Measurements from ENCODE around the gene CACNA2D3.
A peak's percentile ranks its signal among the peaks of the same experiment; 100 is the strongest.
"Not testable (repeated sequence)": the region's sequence is repeated elsewhere in the genome, so short reads cannot be mapped to it uniquely, and the experiment has no call there.

CACNA2D3 gene

GRCh38 chr3:54955496-54955895, 833.1 kb downstream of the CACNA2D3 start:
- no peak for DNase-seq

- no peak for DNase-seq
These were observed 833.6 kb downstream of the CACNA2D3 start for GRCh38 chr3:54955941-54956340.

- DNase-seq: no peak
These were observed 835.4 kb downstream of the CACNA2D3 start for GRCh38 chr3:54957711-54958110.

- DNase-seq: no peak
These were observed 837.7 kb downstream of the CACNA2D3 start for GRCh38 chr3:54960082-54960481.

DNA sequence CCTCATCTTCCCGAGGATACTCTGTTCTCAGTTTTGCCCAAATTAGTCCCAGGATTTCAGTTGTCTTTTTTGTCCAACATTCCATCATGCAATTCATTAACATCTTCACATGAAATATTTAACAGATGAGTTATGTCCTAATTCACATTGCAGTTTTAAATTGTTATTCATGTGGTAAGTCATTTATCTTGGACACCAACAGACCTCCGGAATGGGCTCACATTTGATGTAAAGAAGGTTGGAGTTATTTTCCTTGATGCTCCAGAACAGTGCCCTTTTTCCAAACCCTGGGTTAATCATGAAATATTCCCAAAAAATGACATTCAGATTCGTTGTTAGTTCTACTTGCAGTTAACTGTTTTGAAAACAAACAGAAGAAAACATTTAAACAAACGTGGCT, 838.3 kb downstream of the CACNA2D3 start:
- DNase-seq: no peak

DNA sequence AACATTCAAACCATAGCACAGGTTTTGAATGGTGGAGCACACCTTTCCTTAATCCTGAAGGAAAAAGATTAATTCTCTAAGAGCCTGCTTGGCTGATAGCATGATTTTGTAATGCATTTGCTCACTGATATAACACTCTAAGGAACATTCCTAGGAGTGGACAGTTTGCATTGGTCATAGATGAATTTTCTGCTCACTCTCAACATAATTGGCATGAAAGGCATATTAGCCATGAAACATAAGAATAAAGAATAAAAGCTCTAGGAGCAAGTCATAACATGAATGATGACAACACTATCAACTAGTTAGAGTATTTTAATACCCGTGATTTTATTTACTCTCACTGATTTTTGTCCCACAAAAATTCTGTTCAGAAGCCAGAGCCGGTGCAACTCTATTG, 839.8 kb downstream of the CACNA2D3 start:
- DNase-seq: no peak

- DNase-seq: no peak
These were observed 841.3 kb downstream of the CACNA2D3 start for GRCh38 chr3:54963641-54964040.

DNA sequence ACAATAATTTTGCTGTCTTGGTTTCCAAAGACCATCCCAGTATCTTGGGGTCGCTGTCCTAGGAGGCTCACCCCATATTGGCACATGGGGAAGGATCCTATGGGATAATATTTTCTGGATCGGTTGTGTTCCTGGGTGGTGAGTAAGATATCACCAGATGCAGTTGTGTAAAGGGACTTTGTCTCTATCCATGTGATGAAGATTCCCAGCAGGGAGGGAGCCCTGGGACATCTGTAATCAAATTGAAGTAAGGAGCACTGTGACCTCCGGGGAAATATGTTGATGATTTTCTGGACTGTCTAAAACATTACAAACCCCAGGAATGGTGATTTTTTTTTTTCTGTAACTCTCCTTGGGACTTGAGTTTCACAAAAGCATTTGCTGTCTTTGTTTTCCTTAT, 841.7 kb downstream of the CACNA2D3 start:
- DNase-seq: no peak

- DNase-seq: no peak
These were observed 843.4 kb downstream of the CACNA2D3 start for GRCh38 chr3:54965746-54966145.

DNA sequence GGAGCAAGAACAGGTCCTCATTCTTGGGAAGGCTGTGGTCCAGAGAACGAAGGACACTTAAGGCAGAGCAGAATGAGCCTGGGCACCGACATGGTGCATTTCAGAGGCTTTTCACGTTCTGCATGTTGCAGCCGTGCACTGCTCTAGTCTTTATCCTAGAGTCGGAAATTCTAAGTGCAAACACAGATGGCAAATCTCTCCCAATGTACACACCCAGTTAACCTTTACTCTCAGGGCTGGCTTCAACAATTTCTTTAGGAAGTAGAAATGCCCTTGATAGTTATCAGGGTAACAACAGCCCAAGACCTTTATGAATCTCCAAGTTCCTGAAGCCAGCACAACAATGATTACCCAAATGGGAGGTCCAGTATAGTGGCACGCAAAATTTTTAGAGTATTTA, 844.6 kb downstream of the CACNA2D3 start:
- no peak for DNase-seq

DNA sequence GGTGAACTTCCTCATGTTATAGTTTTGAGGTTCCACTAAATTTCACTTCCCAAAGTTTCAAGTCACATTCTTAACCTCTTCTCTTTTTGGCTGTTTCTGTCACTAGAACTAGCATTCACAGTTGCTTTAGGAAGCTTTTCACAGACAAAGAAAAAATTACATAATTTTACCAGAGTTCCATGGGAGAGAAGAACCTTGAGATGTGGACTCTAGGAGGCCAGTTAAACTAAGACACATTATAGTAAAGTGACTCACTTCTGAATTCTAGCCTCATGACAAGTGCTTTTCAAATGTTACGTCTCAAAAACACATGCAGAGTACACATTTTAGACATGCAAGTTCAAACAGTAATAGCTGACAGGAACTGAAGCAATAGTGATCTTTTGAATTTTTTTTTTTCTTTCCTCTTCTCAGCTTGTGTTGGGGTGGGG, 845.4 kb downstream of the CACNA2D3 start:
- no peak for DNase-seq

GRCh38 chr3:54968546-54969172, 846.3 kb downstream of the CACNA2D3 start:
- DNase-seq: no peak

DNA sequence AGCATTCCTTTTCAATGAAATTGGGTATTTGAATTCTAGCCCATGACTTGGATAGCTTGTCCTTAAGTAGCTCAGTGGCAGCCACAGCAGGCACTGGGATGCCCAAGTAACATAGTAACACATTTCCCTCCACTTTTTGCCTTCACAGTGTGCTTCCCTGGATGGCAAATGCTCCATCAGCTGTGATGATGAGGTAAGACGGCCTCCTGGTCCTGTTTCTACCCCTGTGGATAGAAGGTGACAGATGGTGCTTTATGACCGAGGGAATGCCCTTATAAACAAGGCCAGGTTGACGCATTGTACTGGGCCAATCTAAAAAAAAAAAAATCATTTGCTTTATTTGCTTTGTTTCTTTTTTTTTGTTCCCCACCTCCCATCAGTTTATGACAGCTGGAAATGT, 847.3 kb downstream of the CACNA2D3 start:
- DNase-seq: peak; percentile 19

DNA sequence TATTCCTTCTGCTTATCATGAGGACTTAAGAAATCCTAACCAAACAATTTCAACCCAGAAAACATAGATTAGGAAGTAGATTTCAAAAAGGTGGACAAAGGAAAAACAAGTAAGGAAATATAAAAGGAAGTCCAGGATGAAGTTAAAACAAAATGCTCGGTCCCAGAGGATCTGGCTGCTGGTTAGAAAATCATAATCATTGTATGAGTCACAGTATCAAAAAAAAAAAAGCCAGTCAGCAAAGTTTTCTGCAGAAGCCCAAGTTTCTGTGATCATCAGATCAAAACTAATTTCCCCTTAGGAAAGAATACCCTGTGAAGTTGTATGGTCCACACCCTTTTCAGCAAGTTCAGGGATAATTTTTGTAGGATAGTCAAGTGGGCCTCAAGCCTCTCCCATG, 848.5 kb downstream of the CACNA2D3 start:
- no peak for DNase-seq

DNA sequence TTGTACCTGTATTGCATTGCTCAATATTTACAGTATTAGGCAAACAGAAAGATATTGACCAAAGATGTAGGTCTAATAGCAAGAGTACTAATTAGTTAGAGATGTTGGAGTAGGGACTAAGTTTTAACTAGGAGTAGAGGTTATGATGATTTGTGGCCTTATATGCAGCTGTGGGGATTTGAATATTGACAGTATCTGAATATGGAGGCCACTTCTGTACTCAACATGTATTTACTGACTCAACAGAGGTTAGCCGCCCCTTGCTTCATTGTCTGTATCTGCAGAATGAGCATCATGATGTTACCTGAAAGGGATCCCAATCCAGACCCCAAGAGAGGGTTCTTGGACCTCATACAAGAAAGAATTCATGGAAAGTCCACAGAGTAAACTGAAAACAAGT, 855.1 kb downstream of the CACNA2D3 start:
- no peak for DNase-seq

GRCh38 chr3:54977946-54978345, 855.6 kb downstream of the CACNA2D3 start:
- DNase-seq: not testable (repeated sequence)

DNA sequence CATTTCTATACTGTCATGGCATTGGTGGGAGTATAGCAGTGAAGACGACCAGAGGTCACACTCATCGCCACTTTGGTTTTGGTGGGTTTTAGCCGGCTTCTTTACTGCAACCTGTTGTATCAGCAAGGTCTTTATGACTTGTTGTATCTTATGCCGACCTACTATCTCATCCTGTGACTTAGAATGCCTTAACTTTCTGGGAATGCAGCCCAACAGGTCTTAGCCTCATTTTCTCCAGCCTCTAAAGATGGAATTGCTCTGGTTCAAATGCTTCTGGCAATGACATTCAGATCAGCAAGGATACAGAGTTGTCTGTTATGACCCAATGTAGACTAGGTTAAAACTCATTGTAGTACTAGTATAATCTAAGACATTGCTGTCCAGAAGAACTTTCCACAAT, 860.5 kb downstream of the CACNA2D3 start:
- no peak for DNase-seq

GRCh38 chr3:54983266-54984099, 861.1 kb downstream of the CACNA2D3 start:
- DNase-seq: no peak

GRCh38 chr3:54985856-54986255, 863.5 kb downstream of the CACNA2D3 start:
- DNase-seq: no peak

- DNase-seq: no peak
These were observed 863.9 kb downstream of the CACNA2D3 start for GRCh38 chr3:54986294-54986693.

GRCh38 chr3:54987719-54988118, 865.4 kb downstream of the CACNA2D3 start:
- DNase-seq: no peak

DNA sequence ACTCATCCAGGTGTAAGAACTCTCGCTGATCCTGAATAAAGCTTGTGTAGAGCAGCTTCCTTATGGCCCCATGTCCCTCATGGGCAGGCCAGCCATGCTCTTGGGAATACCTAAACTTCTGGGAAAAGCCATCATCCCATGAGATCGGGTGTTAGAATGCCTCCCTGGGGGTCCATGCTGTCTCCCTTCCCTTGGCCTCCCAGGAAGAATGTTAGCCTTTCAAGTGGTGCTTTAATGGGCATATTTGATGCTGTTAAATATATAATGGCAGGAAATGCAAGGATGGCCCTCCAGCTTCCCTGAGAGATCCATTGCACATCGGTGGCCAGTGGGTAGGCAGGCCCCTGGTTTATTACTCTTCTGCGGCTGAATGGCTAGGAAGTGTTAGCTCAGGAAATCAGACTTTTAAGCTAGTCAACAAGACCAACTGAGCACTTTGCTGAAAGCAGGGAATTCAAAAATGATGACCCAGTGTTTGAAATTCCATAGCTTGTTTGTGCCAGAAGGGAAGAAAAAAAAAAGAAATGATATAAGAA, 866.0 kb downstream of the CACNA2D3 start:
- DNase-seq: no peak

GRCh38 chr3:54988838-54989630, 866.7 kb downstream of the CACNA2D3 start:
- no peak for DNase-seq
